ENCODE results near the gene ZMAT5. TPM values are rescaled to one million over a fixed set of nuclear protein-coding genes. Genes with fewer than 3 reads are reported as not detected.
A peak's percentile ranks its signal among the peaks of the same experiment; 100 is the strongest.

ZMAT5 gene
- total and polyA plus RNA-seq, 10 of the 15 experiments (the other 5 are each of a cell fraction or from before 2014, with no cell fraction given) = 2.3 to 43.0 (median 21.9) TPM

DNA sequence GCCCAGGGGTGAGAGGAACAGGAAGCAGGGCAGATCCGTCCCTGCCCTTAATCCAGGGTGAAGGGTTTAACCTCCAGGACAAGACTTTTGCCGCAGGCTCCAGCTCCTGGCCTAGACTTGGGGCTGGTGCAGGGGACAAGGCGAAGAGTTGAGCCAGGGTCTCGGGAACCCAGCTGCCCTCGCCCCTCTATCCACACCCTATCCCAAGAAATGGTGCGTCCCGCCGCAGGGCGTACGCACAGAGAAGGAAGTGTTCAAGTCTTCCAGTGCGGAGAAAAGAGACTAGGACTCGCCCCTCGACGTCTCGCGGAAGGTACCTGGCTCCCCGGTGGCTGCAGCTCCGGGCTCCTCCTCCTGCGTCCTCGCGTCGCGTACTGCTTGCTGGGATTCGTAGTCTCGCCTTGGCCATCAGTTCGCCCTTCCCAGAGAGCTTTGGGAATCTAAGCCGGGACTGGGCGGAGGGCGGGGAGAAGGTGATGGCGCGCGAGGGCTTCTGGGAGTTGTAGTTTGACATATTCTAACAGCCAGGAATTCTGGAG is at the start of gene ZMAT5 (continued):
- TF ChIP-seq NR2C2 (IDR thresholded peaks at IDR 0.05; ENCODE audit: borderline replicate concordance, control insufficient read depth, insufficient read length, low read depth) = no peak
- TF ChIP-seq, protein P1, sequence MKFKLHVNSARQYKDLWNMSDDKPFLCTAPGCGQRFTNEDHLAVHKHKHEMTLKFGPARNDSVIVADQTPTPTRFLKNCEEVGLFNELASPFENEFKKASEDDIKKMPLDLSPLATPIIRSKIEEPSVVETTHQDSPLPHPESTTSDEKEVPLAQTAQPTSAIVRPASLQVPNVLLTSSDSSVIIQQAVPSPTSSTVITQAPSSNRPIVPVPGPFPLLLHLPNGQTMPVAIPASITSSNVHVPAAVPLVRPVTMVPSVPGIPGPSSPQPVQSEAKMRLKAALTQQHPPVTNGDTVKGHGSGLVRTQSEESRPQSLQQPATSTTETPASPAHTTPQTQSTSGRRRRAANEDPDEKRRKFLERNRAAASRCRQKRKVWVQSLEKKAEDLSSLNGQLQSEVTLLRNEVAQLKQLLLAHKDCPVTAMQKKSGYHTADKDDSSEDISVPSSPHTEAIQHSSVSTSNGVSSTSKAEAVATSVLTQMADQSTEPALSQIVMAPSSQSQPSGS (IDR thresholded peaks at IDR 0.05; ENCODE audit: low read length) = no peak
- TF ChIP-seq, protein P2, sequence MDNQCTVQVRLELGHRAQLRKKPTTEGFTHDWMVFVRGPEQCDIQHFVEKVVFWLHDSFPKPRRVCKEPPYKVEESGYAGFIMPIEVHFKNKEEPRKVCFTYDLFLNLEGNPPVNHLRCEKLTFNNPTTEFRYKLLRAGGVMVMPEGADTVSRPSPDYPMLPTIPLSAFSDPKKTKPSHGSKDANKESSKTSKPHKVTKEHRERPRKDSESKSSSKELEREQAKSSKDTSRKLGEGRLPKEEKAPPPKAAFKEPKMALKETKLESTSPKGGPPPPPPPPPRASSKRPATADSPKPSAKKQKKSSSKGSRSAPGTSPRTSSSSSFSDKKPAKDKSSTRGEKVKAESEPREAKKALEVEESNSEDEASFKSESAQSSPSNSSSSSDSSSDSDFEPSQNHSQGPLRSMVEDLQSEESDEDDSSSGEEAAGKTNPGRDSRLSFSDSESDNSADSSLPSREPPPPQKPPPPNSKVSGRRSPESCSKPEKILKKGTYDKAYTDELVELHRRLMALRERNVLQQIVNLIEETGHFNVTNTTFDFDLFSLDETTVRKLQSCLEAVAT (IDR thresholded peaks at IDR 0.05) = peak; percentile 46
- 0 out of 2 replicates have a peak, but pooled peaks have one; percentile 75 for TF ChIP-seq POLR2AphosphoS5 (IDR thresholded peaks at IDR 0.05; ENCODE audit: low read length)
- no peak for TF ChIP-seq SUZ12 (IDR thresholded peaks at IDR 0.05; ENCODE audit: unreplicated experiment)
- no peak; the same call in 1 of the 2 replicates for TF ChIP-seq SREBF1 (IDR thresholded peaks at IDR 0.05; ENCODE audit: low read length)
- TF ChIP-seq MTA2 (IDR thresholded peaks at IDR 0.05; ENCODE audit: low read depth) = no peak
- TF ChIP-seq, protein P3, sequence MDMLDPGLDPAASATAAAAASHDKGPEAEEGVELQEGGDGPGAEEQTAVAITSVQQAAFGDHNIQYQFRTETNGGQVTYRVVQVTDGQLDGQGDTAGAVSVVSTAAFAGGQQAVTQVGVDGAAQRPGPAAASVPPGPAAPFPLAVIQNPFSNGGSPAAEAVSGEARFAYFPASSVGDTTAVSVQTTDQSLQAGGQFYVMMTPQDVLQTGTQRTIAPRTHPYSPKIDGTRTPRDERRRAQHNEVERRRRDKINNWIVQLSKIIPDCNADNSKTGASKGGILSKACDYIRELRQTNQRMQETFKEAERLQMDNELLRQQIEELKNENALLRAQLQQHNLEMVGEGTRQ (IDR thresholded peaks at IDR 0.05; ENCODE audit: borderline replicate concordance, low read depth, low read length) = no peak
- TF ChIP-seq SMARCA5 (IDR thresholded peaks at IDR 0.05) = no peak
- TF ChIP-seq PAX8 (IDR thresholded peaks at IDR 0.05) = no peak
- TF ChIP-seq, protein P4, sequence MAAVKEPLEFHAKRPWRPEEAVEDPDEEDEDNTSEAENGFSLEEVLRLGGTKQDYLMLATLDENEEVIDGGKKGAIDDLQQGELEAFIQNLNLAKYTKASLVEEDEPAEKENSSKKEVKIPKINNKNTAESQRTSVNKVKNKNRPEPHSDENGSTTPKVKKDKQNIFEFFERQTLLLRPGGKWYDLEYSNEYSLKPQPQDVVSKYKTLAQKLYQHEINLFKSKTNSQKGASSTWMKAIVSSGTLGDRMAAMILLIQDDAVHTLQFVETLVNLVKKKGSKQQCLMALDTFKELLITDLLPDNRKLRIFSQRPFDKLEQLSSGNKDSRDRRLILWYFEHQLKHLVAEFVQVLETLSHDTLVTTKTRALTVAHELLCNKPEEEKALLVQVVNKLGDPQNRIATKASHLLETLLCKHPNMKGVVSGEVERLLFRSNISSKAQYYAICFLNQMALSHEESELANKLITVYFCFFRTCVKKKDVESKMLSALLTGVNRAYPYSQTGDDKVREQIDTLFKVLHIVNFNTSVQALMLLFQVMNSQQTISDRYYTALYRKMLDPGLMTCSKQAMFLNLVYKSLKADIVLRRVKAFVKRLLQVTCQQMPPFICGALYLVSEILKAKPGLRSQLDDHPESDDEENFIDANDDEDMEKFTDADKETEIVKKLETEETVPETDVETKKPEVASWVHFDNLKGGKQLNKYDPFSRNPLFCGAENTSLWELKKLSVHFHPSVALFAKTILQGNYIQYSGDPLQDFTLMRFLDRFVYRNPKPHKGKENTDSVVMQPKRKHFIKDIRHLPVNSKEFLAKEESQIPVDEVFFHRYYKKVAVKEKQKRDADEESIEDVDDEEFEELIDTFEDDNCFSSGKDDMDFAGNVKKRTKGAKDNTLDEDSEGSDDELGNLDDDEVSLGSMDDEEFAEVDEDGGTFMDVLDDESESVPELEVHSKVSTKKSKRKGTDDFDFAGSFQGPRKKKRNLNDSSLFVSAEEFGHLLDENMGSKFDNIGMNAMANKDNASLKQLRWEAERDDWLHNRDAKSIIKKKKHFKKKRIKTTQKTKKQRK (IDR thresholded peaks at IDR 0.05; ENCODE audit: low read depth, low read length) = no peak
- no peak for TF ChIP-seq BACH1 (IDR thresholded peaks at IDR 0.05; ENCODE audit: borderline replicate concordance)
- TF ChIP-seq CHD4 (IDR thresholded peaks at IDR 0.05) = no peak
- TF ChIP-seq NFXL1 (IDR thresholded peaks at IDR 0.05; ENCODE audit: borderline replicate concordance) = no peak
- TF ChIP-seq, protein P5, sequence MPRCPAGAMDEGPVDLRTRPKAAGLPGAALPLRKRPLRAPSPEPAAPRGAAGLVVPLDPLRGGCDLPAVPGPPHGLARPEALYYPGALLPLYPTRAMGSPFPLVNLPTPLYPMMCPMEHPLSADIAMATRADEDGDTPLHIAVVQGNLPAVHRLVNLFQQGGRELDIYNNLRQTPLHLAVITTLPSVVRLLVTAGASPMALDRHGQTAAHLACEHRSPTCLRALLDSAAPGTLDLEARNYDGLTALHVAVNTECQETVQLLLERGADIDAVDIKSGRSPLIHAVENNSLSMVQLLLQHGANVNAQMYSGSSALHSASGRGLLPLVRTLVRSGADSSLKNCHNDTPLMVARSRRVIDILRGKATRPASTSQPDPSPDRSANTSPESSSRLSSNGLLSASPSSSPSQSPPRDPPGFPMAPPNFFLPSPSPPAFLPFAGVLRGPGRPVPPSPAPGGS (IDR thresholded peaks at IDR 0.05; ENCODE audit: borderline replicate concordance, insufficient read depth, low read depth, low read length, poor library complexity, severe bottlenecking) = no peak
- no peak for TF ChIP-seq SMAD5 (IDR thresholded peaks at IDR 0.05; ENCODE audit: low read depth)
- no peak for TF ChIP-seq RAD51 (IDR thresholded peaks at IDR 0.05)
- TF ChIP-seq BMI1 (IDR thresholded peaks at IDR 0.05; ENCODE audit: borderline replicate concordance) = no peak
- TF ChIP-seq JUNB (IDR thresholded peaks at IDR 0.05) = no peak
- no peak for TF ChIP-seq STAT3 (IDR thresholded peaks at IDR 0.05; ENCODE audit: low read depth, low read length)
- no peak for TF ChIP-seq CBX5 (IDR thresholded peaks at IDR 0.05; ENCODE audit: low read depth)
- peak; percentile 51 for TF ChIP-seq NBN (IDR thresholded peaks at IDR 0.05)
- TF ChIP-seq POU2F2 (IDR thresholded peaks at IDR 0.05; ENCODE audit: borderline replicate concordance, low read depth, low read length) = peak; percentile 50; the same call in 1 of the 3 replicates
- no peak for TF ChIP-seq MYB (IDR thresholded peaks at IDR 0.05; ENCODE audit: borderline replicate concordance, low read depth, low read length)
- peak; percentile 65; the same call in 1 of the 2 replicates for TF ChIP-seq TAF1 (IDR thresholded peaks at IDR 0.05; ENCODE audit: borderline replicate concordance, low read depth, low read length)

All from GM12878 (cell line).